NCI-H2227 treated with DMSO at 0.1 percent for 48 hours (cell line): Measurements from ENCODE around the gene SLC25A33.

ENCODE experiments used
- DNase-seq: peaks from one replicate; lab custom pipeline; 2025; lab: John Stamatoyannopoulos, UW

Gene SLC25A33

DNA sequence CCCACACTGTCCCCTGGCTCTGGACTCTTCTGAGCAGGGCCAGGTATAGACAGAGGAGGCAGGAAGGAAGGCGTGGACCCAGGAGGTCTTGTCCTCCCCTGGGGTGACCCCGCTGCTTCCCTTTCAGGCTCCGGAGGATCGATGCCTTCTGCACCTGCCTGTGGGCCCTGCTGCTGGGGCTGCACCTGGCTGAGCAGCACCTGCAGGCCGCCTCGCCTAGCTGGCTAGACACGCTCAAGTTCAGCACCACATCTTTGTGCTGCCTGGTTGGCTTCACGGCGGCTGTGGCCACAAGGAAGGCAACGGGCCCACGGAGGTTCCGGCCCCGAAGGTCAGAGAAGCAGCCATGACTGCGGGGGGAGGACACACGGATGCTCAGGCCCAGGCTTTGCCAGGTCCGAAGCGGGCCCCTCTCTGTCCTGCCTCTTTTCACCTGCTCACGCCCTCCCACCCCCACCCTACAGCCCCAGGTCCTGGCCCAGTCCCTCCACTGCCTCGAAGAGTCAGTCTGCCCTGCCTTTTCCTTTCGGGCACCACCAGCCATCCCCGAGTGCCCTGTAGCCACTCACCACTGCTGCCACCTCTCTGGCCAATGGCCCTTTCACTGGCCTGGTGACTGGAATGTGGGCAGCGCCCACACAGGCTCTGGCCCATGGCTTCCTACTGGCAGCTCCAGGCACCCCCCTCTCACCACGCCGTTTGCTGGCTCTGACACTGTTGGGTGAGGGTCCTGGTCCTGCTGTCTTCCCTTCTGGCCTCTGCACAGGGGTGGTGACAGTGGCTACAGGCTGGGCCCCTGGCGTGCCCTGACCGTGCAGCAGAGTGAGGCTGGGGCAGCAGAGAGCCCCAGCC lies 62.9 kb downstream of the SLC25A33 start:
- no peak for DNase-seq

DNA sequence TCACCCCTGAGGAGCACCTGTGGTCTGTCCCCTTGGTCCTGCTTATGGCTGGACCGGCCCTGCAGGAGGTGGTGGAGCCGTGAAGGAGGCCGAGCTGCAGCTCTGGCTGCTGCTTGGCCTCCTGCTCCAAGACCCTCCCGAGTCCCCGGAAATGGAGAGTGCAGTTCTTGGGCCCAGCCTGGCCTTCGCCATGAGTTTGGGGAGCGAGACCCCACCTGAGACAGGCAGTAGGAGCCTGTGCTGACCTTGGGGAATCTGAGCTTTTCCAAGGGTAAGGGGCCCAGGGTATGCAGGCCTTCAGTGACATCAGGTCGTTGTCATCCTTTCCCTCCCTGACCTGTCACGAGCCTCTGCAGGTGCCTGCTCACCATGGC lies 63.5 kb downstream of the SLC25A33 start:
- DNase-seq, result no peak

DNA sequence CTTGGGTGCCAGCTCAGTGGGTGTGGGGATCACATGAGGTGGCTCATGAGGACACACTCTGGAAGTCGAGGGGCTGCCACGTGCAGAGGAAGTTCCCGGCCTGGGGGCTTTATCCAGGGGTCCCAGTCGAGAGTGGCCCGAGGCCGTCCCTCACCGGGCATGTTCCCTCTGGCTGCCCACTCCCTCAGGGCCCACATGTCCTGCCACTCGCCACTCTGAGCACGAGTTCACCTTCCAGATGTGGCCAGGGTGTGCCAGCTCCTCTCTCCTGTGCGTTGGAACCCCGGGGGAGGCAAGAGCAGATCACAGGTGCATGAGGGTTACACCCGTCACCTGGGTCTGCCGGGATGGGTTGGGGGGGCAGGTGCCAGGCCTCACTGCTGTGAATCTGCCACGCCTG lies 64.0 kb downstream of the SLC25A33 start:
- DNase-seq, result no peak

DNA sequence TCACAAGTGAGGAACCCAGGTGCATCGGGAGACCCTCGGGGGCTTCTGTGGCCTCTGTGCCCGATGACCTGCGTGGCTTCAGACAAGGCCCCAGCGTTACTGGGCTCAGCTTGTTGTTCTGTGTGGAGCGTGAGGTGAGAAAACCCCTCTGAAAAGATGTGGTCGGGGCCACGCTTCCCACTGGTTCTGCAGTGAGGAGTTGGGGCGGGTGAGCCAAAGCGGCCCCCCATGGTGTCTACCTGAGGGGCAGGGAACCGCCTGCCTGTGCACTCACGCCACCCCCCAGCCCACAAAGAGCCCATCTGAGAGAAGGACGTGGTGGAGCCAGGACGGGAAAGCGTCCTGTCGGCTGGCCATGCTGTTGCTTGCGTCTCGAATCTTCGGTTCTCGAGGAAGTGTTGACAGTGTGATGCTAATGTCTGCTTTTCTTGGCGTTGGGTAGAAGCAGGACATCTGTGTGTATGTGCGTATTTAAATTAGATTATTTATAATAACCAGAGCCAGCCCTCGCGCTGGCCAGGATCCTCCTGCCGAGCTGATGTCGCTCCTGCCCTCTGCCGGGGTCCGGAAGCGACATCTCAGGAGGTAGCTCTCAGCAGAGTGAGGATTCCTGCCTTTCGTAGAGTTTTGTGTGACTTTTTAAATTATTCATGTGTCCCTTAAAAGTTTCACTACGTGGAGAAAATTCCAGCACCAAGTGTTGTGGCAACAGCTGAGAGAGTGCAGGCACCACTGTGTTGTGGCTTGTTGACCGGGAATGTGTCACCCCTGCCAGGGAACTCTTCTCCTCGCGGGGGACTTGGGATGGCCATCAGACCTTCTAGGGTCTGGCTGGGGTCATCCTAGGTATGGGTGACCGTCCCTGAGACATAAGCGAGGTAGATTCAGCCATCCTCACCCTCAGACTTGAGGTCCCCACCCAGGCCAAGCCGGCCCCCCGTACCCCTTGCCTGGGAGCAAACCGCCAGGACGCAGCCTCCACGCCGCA lies 64.8 kb downstream of the SLC25A33 start:
- no peak for DNase-seq

DNA sequence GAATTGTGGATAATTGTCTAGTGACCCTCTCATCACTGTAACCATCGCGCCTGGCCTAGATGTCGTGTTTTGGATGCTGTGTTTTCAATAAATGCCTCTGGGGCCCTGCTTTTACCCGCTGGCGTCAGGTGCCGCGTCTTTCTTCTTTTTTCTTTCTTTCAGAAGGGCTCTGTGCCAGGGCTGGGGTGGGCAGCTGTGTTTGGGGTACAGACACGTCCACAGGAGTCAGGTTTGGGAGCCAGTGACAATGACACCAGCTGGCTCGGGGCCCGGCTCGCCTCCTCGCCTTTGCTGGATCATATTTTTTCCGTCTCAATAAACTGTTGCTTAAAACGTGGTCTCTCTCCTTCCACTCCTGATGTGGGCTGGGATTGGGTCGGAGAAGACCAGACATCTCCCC lies 65.6 kb downstream of the SLC25A33 start:
- no peak for DNase-seq

DNA sequence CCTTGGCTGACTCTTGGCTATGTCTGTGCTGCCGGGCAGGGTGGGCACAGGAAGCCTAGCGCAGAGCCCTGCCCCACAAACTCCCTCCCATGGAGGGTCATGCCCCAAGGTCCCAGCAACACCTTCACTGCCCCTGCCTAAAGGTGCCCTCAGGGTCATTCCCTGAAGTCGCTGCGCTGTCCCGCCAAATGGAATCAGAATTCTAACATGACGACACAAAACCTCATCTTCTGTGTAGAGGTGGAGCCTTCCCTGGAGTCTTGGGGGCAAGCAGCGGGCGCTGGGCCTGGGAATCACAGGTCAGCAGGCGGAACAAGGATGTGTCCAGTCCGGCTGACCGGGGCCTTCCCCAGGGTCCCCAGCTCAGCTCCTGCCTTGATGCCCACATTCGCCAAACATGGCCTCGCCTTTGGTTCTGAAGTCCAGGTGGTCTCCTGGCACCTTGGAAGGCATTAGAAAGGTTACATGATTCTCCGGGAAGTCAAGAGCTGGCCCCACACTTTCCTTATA lies 66.7 kb downstream of the SLC25A33 start:
- DNase-seq, result no peak

DNA sequence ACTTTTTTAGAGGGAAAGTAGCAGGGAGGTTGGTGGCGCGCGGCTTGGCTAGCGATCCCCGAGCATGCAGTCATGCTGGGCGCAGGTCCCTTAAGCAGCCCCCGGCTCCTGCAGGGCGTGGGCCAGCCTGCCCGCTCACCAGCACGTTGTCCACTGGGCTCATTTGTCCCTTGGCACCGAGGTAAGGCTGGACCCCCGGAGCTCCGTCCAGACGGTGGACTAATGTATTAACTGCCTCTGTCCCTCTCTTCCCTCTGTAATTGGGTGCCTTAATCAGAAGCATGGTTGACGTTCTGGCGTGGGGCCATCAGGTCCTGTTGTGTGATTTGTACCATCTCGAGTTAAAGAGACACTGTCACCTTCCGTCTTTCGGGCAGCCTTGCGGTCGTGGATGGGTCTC lies 67.2 kb downstream of the SLC25A33 start:
- no peak for DNase-seq

- DNase-seq, result no peak
Observed at GRCh38 chr1:9606948-9607347, 67.7 kb downstream of the SLC25A33 start.

- DNase-seq, result no peak
Observed at GRCh38 chr1:9607352-9607751, 68.1 kb downstream of the SLC25A33 start.

DNA sequence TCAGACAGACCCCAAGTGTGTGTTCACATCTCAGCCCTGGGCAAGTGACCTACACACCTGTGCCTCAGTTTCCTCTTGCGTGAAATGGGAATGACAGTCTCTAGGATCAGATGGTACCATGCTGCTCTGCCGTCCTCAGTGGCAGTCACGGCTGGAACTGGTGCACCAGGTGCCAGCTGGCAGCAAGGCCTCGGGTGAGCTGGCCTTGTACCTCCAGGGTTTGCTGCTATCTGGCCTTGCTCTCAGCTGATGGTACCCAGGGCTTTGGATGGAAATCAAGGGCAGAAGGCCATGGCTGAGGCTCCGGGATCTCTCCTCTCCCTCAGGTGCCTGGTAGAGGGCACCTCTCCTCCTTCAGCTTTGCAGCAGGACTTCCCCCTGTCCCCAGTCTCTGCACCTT lies 70.7 kb downstream of the SLC25A33 start:
- DNase-seq, result no peak

DNA sequence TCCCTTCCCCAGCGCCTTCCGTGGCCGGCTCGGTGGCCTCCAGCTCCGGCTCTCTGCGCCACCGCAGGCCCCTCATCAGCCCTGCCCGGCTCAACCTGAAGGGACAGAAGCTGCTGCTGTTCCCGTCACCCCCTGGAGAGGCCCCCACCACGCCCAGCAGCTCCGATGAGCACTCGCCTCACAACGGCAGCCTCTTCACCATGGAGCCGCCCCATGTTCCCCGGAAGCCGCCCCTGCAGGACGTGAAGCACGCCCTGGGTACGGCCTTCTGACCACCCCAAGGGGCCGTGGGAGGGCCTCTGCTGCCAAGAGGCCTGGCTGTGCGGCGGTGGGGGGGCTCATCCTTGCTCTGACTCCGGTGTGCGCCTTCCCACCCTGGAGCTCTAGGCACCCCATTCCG lies 71.3 kb downstream of the SLC25A33 start:
- no peak for DNase-seq

DNA sequence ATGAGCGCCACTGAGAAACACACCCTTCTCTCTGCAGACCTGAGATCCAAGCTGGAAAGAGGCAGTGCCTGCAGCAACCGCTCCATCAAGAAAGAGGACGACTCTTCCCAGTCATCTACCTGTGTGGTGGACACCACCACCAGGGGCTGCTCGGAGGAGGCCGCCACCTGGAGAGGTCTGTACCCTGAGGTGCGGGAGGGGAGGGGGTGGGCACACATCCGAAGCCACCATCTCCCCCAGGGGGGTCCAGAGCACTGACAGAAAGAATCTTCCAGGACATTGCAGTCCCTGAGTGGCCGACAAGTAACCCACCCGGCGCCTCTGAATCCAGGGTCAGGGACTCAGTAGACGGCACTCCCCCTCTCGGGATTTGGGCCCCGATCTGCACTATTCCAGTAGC lies 72.5 kb downstream of the SLC25A33 start:
- DNase-seq, result no peak

DNA sequence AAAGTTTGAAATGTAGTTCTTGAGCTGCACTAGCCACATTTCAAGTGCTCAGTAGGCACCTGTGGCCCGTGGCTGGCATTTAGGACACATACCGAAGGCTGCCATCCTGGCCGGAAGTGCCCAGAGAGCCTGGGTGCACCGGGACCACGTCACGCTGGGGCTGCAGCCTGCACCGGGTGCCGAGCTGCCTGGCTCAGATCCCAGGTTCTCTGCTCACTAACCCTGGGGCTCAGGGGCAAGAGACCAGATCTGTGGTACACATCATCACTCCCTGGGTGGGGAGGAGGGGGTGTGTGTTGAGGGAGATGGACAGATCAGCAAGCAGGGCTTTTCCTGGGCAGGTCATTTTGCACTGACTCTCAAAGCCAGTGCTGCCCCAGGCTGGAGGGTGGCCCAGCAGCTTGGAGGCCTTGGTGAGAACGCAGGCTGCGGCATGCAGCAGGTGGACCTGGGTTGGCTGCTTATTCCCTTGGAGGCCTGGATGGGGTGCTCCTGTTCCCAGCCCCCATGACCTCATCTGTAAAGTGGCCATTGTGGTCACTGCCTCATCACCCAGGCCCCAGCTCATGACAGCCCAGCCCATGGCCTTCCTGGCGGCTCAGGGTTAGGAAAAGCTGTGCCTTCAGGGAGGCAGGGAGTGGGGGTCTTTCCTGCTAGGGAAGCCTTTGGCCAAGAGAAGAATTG lies 73.0 kb downstream of the SLC25A33 start:
- DNase-seq, result no peak

- no peak for DNase-seq
Observed at GRCh38 chr1:9612871-9613624, 73.8 kb downstream of the SLC25A33 start.

GRCh38 chr1:9613625-9614299 lies 74.5 kb downstream of the SLC25A33 start:
- DNase-seq, result no peak

GRCh38 chr1:9615316-9616063 lies 76.2 kb downstream of the SLC25A33 start:
- DNase-seq, result no peak

DNA sequence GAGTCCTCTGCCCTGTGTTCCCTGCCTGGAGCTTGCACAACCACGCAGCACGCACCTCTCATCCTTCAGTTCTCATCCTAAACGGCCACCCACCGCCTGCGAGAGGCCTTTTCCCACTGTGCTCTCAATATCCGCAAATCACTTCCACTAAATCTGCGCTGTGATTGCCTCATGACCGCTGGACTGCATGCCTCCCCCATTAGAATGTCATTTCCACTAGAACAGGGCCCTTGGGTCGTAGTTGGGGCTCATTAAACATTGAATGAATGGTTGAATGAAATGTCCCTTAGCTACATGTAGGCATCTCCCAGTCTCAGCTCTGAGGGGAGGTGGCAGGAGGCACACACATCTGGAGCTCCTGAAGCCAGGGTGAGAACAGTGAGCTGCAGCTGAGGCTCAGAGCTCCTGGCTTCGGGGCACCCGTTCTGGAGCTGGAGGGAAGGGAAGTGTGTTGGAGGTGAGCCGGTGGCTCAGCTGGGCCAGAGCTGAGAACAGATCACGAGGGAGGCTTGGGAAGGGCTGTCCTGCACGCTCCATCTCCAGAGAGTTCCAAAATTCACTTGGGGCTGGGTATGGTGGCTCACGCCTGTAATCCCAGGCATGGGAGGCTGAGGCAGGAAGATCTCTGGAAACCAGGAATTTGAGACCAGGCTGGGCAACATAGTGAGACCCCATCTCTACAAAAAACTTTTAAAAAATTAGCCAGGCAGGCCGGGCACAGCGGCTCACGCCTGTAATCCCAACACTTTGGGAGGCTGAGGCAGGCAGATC lies 79.8 kb downstream of the SLC25A33 start:
- DNase-seq, result no peak

DNA sequence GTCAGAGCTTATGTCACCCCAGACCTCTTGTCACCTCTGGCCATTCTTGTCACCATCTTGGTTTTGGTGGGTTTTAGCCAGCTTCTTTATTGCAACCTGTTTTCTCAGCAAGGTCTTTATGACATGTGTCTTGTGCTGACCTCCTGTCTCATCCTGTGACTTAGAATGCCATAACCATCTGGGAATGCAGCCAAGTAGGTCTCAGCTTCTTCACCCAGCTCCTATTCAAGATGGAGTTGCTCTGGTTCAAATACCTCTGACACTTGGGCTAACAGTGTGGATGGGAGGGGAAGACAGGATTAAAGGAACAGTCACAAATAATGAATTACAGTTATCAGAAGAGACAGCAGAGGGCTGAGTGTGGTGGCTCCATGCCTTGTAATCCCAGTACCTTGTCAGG lies 81.8 kb downstream of the SLC25A33 start:
- no peak for DNase-seq

DNA sequence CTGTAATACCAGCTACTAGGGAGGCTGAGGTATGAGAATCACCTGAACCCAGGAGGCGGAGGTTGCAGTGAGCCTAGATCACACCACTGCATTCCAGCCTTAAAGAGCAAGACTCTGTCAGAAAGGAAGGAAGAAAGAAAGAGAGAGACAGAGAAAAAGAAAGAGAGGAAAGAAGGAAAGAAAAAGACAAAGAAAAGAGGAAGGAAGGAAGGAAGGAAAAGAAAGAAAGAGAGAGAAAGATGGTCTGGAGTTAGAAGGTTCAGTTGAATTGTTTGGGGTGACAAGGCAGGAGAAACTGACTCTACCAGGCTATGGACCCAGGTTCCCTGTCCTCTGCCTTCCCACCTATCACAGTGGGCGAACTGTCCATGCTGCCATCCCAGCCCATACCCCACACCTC lies 84.8 kb downstream of the SLC25A33 start:
- no peak for DNase-seq
